AG04449 (cell line): ENCODE results near the gene REG1A.

ENCODE experiments used
- CTCF ChIA-PET: fragments of 350-600 bp; formaldehyde crosslinking; extraction: SDS; loops from one replicate; lab custom pipeline; 2021; ENCODE audit warnings: antibody characterized with exemption; lab: Yijun Ruan, JAX
- POLR2A ChIA-PET: fragments of 400-600, 350-600 bp; formaldehyde crosslinking; extraction: SDS; loops from one replicate; lab custom pipeline; 2020; ENCODE audit warnings: antibody characterized with exemption, inconsistent platforms; lab: Yijun Ruan, JAX
- DNase-seq: peaks from one replicate; pipeline ENCODE4 v3.0.0-alpha.2; 2010; ENCODE audit warnings: low read depth, low spot score
- H3K4me3 ChIP-seq: 2 replicates; pipeline ENCODE4 v1.5.1; 2011; ENCODE audit warnings: low read depth, mild to moderate bottlenecking, control low read depth, low read length
- CTCF ChIP-seq: IDR thresholded peaks from one replicate; pipeline ENCODE4 v1.5.1; 2011; ENCODE audit warnings: mild to moderate bottlenecking, moderate library complexity, low read length, control low read depth, inconsistent platforms; ENCODE audit not compliant: insufficient read depth; ENCODE audit errors: missing control alignments

The REG1A gene

DNA sequence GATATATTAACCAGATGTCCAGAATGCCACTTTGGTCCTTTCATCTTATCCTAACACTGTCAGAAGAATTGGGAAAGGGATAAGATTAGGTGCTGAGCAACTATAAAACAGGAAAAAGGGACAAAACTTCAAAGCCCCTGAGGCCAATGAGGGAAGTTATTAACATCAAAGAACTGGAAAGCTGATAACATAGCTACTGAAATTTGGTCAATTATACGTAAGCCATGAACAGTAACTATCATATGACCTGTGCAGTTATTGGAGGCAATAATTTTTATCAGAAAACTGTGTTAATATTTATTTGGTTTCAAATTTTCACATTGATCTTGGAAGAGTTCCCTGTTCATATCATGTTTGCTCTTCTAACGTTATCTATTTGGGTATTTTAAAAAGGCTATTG, 41.8 kb downstream of the REG1A start:
- POLR2A ChIA-PET = no interaction called here
- CTCF ChIA-PET = no interaction called here
- H3K4me3 ChIP-seq = no peak overlapping the region
- TF ChIP-seq CTCF = no peak
- DNase-seq = no peak

GRCh38 chr2:79162801-79163200, 42.5 kb downstream of the REG1A start:
- H3K4me3 ChIP-seq = no peak overlapping the region
- POLR2A ChIA-PET = no interaction called here
- CTCF ChIA-PET = no interaction called here
- DNase-seq = no peak
- no peak for TF ChIP-seq CTCF

- DNase-seq = no peak
- no peak for TF ChIP-seq CTCF
- POLR2A ChIA-PET = no interaction called here
- H3K4me3 ChIP-seq = no peak overlapping the region
- CTCF ChIA-PET = no interaction called here
Observed at GRCh38 chr2:79171348-79171958, 51.2 kb downstream of the REG1A start.
